Measurements from ENCODE around the gene PGBD5. TPM values are rescaled to one million over a fixed set of nuclear protein-coding genes. Genes with fewer than 3 reads are reported as not detected.

Gene PGBD5
- polyA plus RNA-seq, 1 donor (not counting 4 experiments of a cell fraction or from before 2014, with no cell fraction given), result 0.28 TPM

GRCh38 chr1:230291731-230292620 is 134.2 kb downstream of the PGBD5 start:
- Histone ChIP-seq H3K4me1 (ENCODE audit: control insufficient read depth, extremely low read depth, insufficient read depth, low read length) (no peaks in the 10 kb centered on the region), H3K79me2 (ENCODE audit: control insufficient read depth, insufficient read depth, low read length) (no peaks in the 10 kb centered on the region), H3K9ac (ENCODE audit: control insufficient read depth, extremely low read depth, insufficient read depth, low read length) (no peak overlapping the region), H3K4me2 (ENCODE audit: control insufficient read depth, extremely low read depth, insufficient read depth, low read depth, low read length) (no peak overlapping the region), H4K20me1 (ENCODE audit: control insufficient read depth, extremely low read depth, insufficient read depth, low read length) (no peaks in the 10 kb centered on the region), H3K9me1 (ENCODE audit: control insufficient read depth, extremely low read depth, insufficient read depth, low read length) (no peaks in the 10 kb centered on the region), H2AFZ (ENCODE audit: control insufficient read depth, low read length) (no peak overlapping the region), H3K27me3 (ENCODE audit: control insufficient read depth, extremely low read depth, insufficient read depth, low read length) (peaks cover 10% of the 10 kb centered on the region), H3K27ac (ENCODE audit: control insufficient read depth, insufficient read depth, low read length) (no peak overlapping the region), H3K9me3 (ENCODE audit: control insufficient read depth, low read depth, low read length) (no peaks in the 10 kb centered on the region), H3K36me3 (ENCODE audit: control insufficient read depth in 2 of 2, extremely low read depth in 1 of 2, insufficient read depth in 2 of 2, low read length in 2 of 2) (no peaks in the 10 kb centered on the region), H3K4me3 (ENCODE audit: control insufficient read depth in 2 of 3, extremely low read depth in 1 of 3, insufficient read depth in 2 of 3, low read depth in 1 of 3, low read length in 3 of 3) (no peak overlapping the region)
- dilution Hi-C loops (cut with MboI; ENCODE audit: extremely low pct_ligation_motif_present, low sequenced_read_pairs), result no loop called here
- no peak for DNase-seq (ENCODE audit: low read depth, low spot score)
- FAIRE-seq, result no peak
- TF ChIP-seq EZH2 (IDR thresholded peaks at IDR 0.05; ENCODE audit: low read length) (no peak), CTCF (optimal IDR thresholded peaks at IDR 0.05 in 1 of 3, IDR thresholded peaks at IDR 0.05 in 1 of 3, conservative IDR thresholded peaks at IDR 0.05 in 1 of 3; ENCODE audit: extremely low read depth in 1 of 3, insufficient read depth in 2 of 3, low read length in 3 of 3) (no peak)

- dilution Hi-C loops (cut with MboI; ENCODE audit: extremely low pct_ligation_motif_present, low sequenced_read_pairs), result no loop called here
- no peak overlapping the region for H3K27ac ChIP-seq (ENCODE audit: control insufficient read depth, insufficient read depth, low read length)
- no peaks in the 10 kb centered on the region for H4K20me1 ChIP-seq (ENCODE audit: control insufficient read depth, extremely low read depth, insufficient read depth, low read length)
- no peak for TF ChIP-seq CTCF (optimal IDR thresholded peaks at IDR 0.05 in 1 of 3, IDR thresholded peaks at IDR 0.05 in 1 of 3, conservative IDR thresholded peaks at IDR 0.05 in 1 of 3; ENCODE audit: extremely low read depth in 1 of 3, insufficient read depth in 2 of 3, low read length in 3 of 3)
- TF ChIP-seq EZH2 (IDR thresholded peaks at IDR 0.05; ENCODE audit: low read length), result no peak
- H3K9me1 ChIP-seq (ENCODE audit: control insufficient read depth, extremely low read depth, insufficient read depth, low read length), result no peaks in the 10 kb centered on the region
- no peak overlapping the region for H3K4me3 ChIP-seq (ENCODE audit: control insufficient read depth in 2 of 3, extremely low read depth in 1 of 3, insufficient read depth in 2 of 3, low read depth in 1 of 3, low read length in 3 of 3)
- no peaks in the 10 kb centered on the region for H3K79me2 ChIP-seq (ENCODE audit: control insufficient read depth, insufficient read depth, low read length)
- H3K36me3 ChIP-seq (ENCODE audit: control insufficient read depth in 2 of 2, extremely low read depth in 1 of 2, insufficient read depth in 2 of 2, low read length in 2 of 2), result no peaks in the 10 kb centered on the region
- H3K27me3 ChIP-seq (ENCODE audit: control insufficient read depth, extremely low read depth, insufficient read depth, low read length), result peaks cover 10% of the 10 kb centered on the region
- DNase-seq (ENCODE audit: low read depth, low spot score) (no peak), FAIRE-seq (no peak)
- H3K9me3 ChIP-seq (ENCODE audit: control insufficient read depth, low read depth, low read length), result no peaks in the 10 kb centered on the region
- no peak overlapping the region for H3K9ac ChIP-seq (ENCODE audit: control insufficient read depth, extremely low read depth, insufficient read depth, low read length)
- H2AFZ ChIP-seq (ENCODE audit: control insufficient read depth, low read length), result no peak overlapping the region
- no peak overlapping the region for H3K4me2 ChIP-seq (ENCODE audit: control insufficient read depth, extremely low read depth, insufficient read depth, low read depth, low read length)
- H3K4me1 ChIP-seq (ENCODE audit: control insufficient read depth, extremely low read depth, insufficient read depth, low read length), result no peaks in the 10 kb centered on the region
Observed at GRCh38 chr1:230289350-230289644, 136.8 kb downstream of the PGBD5 start.

Data from keratinocyte (primary cell).